ENCODE measurements around the gene CLDN25.
A peak's percentile ranks its signal among the peaks of the same experiment; 100 is the strongest.
"Not testable (repeated sequence)": the region's sequence is repeated elsewhere in the genome, so short reads cannot be mapped to it uniquely, and the experiment has no call there.

The CLDN25 gene

DNA sequence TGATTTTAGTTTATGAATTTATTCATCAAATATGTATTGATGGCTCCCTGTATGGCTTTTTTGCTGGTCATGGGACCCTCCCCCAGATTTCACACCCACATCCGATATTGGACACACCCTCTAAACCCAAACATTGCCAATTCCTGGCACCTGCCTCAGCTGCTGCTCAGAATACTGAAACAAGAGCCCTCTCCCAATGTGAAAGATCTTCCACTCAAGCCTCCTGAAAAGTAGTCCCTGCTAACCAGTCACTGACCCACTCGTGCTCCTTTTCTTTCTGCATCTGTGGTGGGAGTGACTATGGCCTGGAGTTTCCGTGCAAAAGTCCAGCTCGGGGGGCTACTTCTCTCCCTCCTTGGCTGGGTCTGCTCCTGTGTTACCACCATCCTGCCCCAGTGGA lies at the start of gene CLDN25:
Gene CLDN25 (plus strand): TSS at position 301 of the 400 bp plus-strand sequence. CDS start 0 bp downstream, at position 301.
- DNase-seq: no peak

DNA sequence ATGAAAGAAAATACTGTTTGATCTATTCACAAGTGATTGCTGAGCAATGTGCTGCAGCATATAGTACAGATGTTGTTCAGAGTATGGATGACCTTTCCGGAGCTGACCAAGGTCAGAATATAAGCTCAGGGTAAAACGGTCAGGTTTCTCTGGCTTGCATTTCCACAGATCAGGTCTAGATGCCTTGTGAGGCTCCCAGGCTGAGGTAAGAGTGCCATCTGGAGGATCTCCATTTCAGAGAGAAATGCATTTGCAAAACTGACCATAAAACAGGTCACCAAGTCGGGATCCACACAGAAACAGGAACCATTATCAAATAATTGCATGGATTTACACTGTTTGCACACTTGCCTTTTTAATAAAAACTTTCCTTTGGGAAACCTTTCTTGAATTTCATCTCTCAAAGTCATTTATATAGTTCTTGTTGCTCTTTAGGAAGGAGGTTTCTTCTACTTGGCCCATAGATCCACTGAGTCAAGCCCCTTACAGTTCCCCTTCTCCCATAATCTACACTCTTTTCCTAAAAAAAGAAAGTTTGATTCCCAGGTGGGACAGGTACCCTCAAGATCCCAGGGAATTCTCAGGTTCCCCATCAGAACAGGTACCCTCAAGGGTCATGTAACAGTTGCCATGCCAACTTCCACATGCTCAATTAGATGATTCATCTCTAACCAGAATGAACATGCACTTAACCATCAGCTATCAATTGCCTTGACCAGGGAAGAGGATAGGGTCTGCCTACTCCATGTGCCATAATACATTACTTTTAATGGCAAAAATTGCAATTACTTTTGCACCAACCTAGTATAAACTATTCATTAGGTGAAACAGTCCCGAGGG lies 48.5 kb upstream of the CLDN25 start:
- DNase-seq: peak in 40 of 58 donors; percentile 2 to 75 (median 22)

DNA sequence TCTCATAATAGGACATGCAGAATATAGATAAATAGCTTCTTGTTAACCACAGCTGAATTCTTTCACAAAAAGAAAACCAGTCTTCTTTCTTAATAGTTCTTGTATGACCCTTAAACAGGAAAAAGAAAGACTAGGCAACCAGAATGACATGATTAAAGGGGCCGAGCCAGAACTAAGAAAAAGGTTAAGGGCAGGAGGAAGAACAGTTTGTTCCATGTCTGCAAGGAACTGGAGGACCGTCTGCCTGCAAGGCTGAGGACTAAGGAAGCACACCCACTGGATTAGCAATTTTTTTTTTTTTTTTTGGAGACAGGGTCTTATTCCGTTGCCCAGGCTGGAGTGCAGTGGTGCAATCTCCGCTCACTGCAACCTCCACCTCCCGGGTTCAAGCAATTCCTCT lies 47.5 kb upstream of the CLDN25 start:
- no peak for DNase-seq

DNA sequence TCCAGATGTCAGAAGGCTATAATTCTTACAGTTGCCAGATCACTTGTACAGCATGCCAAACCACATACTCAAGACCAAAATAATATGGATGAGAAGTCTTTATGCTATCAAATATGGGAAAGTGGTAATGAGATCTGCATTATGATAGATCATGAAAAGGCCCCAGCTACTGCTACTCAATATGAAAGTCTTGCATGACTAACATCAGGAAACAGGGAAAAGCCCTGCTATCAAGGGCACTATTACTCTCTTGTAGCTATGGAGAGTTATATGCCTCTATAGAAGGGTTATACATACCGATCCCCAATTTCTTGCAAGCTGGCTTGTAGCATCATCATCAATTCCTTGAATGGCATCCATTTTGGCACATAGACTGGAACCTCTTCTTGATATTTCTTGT lies 43.3 kb upstream of the CLDN25 start:
- DNase-seq: no peak

DNA sequence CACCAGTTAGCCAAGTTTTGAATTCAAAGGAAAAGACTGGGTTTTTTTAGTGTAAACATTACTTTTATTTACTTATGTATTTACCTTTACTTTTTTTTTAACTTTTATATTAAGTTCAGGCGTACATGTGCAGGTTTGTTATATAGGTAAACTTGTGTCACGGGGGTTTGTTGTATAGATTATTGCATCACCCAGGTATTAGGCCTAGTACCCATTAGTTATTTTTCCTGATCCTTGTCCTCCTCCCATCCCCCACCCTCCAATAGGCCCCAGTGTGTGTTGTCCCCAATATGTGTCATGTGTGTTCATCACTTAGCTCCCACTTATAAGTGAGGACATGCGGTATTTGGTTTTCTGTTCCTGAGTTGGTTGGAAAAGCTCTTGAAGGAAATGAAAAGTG lies 26.7 kb upstream of the CLDN25 start:
- no peak for DNase-seq

DNA sequence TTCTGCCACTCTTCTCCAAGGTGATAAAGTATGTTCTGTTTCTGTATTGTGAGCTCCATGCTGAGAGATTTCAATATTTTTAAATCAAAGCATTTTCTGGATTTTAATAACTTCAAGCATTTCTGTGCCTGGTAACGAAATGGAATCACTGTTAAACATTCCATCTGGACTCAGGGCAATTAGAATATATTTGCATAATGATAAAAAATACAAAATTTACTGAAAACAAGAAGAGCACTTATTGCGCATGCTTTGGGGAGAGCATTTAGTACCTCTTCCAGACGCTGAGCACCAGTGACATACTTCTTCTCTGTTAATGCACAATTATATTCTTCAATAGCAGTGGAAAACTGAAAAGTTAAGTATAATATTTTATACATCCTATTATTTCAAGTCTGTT lies 19.4 kb upstream of the CLDN25 start:
- DNase-seq: no peak

DNA sequence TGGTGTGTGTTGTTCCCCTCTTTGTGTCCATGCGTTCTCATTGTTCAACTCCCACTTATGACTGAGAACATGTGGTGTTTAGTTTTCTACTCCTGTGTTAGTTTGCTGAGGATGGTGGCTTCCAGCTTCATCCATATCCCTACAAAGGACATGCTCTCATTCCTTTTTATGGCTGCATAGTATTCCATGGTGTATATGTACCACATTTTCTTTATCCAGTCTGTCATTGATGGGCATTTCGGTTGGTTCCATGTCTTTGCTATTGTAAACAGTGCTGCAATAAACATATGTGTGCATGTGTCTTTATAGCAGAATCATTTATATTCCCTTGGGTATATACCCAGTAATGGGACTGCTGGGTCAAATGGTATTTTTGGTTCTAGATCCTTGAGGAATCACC lies 16.6 kb upstream of the CLDN25 start:
- not testable (repeated sequence) for DNase-seq

DNA sequence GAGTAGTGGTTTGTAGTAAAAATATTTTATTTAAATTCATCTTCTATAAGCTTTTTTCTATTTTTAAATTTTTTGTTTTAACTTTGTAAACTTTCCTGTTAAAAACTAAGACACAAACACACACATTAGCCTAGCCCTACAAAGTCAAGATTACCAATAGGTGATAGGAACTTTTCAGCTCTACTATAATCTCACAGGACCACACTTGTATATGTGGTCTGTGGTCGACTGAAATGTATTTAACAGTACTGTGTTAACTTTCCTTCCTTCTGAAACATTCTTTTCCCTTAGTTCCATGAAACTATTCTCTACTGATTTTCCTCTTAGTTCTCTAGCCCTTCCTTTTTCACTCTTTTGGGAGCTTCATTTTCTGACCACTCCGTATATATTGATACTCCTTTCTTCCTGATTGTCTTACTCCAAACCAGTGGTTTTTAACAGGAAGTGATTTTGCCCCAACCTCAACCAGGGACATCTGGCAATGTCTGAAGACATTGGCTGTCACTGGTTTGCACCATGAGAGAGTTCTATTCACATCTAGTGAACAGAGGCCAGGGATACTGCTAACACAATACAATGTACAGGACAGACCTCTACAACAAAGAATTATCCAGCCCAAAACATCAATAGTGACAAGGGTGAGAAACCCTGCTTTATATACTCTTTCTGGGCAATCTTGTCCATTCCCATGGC lies 14.9 kb upstream of the CLDN25 start:
- DNase-seq: no peak

DNA sequence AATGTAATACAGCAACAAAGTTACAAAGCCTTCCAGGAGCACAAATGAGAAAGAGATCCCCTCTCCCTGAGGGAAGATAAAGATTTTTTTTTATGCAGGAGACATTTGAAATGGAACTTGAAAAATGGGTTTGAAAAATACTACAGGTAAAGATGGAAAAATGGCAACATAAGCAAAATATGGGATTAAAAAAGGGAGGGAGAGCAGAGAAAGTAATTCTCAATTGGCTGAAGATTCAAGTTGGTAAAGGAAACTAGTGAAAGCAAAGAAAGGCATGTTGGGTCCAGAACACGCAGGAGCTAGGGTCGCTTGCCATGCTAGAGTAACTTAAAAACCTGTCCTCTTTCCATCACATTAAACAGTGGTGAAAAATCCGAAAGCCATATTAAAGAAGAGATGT lies 7.6 kb upstream of the CLDN25 start:
- no peak for DNase-seq

DNA sequence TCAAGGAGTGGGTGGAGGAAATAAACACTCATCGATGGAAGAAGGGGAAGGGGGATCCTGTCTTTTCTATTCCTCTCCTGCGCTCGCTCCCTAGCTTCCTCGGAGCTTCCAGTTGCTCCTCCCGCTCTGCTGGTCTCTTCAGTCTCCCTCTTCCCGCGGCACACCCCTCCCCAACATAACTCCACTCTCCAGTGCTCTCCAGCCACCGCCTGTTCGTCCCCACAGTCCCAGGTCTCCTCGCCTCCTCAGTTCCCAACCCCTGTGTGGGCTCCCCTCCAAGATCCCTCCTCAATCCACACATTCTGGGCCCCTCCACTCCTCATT lies 6.5 kb upstream of the CLDN25 start:
- DNase-seq: peak in 4 of 58 donors; percentile 24 to 48 (median 46)

DNA sequence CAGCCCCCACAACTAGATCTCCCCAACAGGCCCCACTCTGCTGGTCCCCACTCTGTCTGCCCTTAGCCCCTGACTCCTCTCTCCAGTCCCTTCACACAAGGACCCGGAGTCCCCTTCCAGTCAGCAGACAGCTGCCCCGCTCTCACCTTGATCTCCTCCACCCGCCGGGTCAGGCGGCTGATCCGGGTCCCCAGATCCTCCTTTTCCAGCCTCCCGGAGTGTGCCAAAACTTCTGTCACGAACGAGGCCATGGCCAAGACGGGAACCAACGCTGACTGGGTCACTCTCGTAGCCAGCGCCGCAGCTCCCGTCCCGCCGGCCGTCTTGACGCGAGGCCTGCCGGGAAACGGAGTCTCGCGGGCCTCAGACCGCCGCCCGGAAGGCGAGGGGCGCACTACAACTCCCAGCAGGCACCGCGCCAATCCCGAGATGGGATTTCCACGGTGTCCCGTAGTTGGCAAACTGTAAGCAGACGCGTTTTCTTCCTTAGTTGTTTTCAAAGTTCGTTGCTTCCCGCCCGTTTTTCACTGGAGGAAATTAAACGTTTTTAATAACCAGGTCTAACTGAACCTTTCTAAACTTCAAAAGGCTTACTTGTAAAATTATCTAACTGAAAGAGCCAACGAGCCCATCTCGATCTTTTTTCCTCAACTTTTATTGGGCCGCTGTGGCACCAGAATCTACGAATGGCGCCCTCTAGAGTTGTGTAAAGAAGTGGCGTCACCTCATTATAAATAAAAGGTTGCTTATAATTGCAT lies 6.0 kb upstream of the CLDN25 start, which contains the start of gene ZW10:
Gene ZW10 (minus strand): TSS at position 277 of the 758 bp plus-strand sequence. CDS start 26 bp downstream, at position 251.
- peak; percentile 75 to 98 (median 92) for DNase-seq

DNA sequence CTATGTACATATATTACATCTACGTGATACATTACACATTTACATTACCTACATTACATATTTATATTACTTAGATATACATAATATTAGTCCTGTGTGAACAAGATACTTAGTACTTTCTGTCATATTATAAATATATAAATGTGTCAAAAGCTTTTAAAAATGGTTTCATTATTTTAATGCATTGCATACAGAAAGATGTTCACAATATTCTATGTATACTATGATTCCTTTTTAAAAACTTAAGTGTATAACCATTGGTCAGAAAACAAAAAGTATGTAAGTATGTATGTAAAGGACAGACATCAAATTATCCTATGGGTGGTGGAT lies 5.5 kb upstream of the CLDN25 start:
- DNase-seq: no peak

DNA sequence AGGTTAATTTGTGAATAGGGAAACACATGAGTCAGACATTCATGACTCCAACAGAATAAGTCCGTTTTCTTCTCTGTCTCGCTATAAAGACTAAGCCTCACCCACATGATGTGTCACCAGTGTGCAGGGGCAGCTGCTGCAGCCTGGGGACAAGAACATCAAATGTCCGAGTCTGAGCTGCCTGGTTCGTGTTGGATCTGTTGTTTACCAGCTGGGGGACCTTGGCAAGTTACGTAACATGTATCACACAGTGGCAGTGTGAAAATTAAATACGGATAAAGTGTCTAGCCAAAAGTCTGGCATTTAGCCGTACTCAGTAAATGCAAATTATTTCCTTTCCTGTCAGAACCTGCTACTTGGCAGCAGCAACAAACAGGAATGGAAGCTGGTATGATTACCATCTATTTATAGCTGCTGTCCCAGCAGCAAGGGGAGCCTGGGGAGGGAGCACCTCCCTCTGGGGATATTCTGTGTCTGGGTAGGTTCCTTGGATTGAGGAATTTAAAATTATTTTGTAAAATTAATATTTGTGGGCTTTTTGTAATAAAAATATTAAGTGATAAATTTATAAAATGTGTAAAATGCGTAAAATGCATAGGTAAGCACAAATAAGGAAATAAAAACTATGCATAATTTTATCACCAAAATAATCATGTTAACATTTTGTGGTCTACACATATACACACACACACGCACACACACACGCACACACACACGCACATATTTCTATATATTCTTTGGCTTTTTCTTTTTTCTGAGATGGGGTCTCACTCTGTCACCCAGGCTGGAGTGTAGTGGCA lies 1.3 kb upstream of the CLDN25 start:
- peak in 54 of 58 donors; percentile 5 to 87 (median 50) for DNase-seq

DNA sequence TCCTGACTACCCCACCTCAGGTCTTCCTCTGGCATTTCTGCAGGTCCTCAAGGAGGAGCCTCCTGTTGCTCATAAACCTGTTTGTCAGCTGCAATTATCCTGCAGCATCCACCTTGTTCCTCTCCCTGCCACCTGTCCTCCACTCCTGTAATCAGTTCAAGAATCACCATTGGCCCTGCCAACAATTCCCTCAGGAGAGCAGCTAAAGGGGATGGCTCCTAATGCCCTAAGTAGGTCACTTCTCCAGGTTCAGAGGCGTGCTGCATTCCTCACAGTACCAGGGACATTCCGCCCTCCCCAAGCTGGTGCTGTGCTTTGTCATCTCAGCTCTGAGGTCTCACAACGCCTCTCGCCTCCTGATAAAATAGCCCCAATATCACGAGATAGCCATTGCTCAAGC lies 2.1 kb downstream of the CLDN25 start:
- no peak for DNase-seq

DNA sequence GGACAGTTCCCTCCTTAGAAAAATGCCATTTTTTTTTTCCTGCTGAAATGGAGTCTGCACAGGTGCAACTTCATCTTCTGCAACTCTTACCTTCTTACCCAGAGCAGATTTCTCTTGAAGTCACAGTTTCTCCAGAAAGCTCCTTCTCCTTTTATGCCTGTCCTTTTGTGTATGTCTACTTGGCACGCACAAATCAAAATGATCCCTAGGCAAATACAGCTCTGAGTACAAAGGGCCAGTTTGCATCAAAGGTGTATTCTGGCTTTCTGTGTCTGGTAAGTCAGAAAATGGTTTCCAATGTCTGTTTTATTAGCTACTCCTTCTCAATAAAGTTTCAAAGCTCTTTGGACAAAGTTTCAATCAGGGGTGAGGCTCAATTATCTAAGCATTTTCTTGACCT lies 2.5 kb downstream of the CLDN25 start:
- DNase-seq: no peak

DNA sequence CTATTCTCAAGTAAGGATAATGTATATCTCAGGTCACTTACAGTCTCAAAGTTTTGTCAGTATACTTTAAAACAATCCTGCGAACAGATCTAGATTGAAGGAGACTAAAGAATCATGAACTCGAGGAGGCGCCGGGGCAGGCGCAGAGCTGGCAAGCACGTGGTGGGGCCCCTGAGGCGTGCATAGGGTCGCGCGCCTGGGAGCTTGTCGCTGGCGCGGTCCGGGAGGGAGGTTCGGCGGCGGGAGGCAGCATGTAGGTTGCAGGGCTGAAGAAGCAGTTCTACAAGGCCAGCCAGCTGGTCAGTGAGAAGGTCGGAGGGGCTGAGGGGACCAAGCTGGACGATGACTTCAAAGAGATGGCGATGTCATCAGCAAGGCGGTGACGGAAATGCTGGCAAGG lies 9.4 kb downstream of the CLDN25 start:
- not testable (repeated sequence) for DNase-seq

DNA sequence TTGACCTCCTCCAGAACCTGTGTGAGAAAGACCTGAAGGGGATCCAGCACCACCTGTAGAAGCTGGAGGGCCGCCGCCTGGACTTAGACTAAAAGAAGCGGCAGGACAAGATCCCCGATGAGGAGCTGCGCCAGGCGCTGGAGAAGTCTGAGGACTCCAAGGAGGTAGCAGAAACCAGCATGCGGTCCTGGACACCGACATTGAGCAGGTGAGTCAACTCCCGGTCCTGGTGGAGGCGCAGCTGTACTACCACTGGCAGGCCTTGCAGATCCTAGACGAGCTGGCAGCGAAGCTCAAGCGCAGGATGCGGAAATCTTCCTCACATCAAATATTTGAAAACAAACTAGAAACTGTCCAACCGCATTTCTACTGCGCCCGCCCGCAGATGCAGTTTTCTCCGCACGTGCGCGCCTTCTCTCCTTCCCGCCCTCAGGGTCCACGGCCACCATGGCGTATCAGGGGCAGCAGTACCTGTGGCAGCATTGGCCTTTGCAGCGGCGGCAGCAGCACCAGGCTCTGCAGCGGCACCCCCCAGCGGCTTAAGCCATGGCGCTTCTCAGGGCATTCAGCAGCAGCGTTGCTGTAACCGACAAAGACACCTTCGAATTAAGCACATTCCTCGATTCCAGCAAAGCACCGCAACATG lies 10.2 kb downstream of the CLDN25 start:
- no peak for DNase-seq

DNA sequence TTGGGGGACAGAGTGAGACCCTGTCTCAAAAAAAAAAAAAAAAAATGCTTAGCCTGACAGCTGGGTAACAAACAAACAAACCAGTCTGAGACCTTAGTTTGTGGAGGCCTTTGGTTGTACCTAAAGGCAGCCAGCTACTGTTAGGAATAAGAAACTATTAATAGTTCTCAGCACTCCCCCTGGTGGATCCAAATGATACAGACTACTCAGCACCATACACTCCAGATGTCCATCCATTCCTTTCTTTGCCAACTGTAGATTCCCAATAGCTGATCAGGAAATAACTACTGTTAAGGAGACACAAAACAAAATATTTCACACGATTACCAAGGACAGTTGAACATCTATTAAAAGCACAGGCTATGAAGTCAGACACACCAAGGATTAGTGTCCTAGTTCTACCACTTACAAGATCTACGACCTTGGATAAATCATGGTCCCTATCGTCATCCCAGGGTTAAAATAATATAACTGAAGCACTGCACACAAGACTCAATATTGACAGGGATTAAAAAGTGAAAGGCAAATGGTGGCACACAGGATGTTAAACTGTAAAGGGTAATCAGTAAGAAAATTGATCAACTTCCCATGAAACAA lies 17.2 kb downstream of the CLDN25 start:
- peak in 12 of 58 donors; percentile 1 to 61 (median 18) for DNase-seq

DNA sequence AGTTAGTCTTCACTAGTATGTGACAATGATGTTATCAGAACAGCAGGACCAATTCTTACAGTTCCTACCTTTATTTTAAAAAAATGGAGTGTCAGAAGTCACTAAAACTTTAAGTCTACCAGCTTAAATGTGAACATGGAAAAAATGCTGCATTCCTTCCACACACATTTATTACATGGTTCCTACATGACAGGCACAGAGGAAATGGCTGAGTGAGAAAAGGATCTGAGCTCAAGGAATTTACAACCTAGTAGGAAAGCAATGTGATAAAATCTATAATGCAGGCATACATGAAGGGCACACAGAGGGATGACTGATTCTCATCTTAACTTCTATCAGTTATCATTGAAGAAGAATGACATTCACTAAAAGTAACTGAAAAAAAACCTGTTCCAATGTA lies 23.0 kb downstream of the CLDN25 start:
- no peak for DNase-seq

DNA sequence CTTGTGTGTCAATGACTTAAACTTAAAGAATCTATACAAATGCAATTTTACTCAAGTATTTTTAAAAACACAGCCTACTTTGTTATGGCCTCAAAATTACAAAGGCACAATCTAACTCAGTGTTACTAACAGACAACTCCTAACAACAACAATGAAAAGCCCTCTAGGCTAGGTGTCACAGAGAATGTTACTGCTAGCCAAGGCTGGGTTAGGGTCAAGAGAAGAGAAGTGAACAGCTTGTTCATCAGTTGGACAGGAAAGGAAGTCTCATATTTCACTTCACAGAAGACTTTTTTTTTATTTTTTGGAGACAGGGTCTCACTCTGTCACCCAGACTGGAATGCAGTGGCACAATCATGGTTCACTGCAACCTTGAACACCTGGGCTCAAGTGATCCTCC lies 26.0 kb downstream of the CLDN25 start:
- no peak for DNase-seq

Measured in anterior cingulate cortex (tissue), 58 donors.